ENCODE measurements around the gene EEF1A2.

GRCh38 chr20:63495167-63495720 is 3.6 kb downstream of the EEF1A2 start:
- TF ChIP-seq POLR2A (IDR thresholded peaks at IDR 0.05), result no peak
- TF ChIP-seq, protein P1, sequence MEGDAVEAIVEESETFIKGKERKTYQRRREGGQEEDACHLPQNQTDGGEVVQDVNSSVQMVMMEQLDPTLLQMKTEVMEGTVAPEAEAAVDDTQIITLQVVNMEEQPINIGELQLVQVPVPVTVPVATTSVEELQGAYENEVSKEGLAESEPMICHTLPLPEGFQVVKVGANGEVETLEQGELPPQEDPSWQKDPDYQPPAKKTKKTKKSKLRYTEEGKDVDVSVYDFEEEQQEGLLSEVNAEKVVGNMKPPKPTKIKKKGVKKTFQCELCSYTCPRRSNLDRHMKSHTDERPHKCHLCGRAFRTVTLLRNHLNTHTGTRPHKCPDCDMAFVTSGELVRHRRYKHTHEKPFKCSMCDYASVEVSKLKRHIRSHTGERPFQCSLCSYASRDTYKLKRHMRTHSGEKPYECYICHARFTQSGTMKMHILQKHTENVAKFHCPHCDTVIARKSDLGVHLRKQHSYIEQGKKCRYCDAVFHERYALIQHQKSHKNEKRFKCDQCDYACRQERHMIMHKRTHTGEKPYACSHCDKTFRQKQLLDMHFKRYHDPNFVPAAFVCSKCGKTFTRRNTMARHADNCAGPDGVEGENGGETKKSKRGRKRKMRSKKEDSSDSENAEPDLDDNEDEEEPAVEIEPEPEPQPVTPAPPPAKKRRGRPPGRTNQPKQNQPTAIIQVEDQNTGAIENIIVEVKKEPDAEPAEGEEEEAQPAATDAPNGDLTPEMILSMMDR (IDR thresholded peaks at IDR 0.05 in 8 of 11, conservative IDR thresholded peaks at IDR 0.05 in 3 of 11), result no peak

Data from spleen (tissue), 7 donors.